Stimulated activated naive CD8-positive, alpha-beta T cell treated with anti-CD3 and anti-CD28 coated beads, Interleukin-15, amount 100 ng/mL, for 72 hours (primary cell): ENCODE results near the gene TVP23A.

ENCODE experiments used
- ATAC-seq: fragments of 150-1000 bp; cut with Tn5 transposase; 2 replicates; pipeline ENCODE4 v1.10.0; 2021; ENCODE audit warnings: mild to moderate bottlenecking, moderate library complexity
- DNase-seq, 2 donors: peaks; one replicate each; pipeline ENCODE4 v3.0.0; 2021 to 2022
- H3K27ac Mint-ChIP-seq, 2 donors: one replicate each; pipeline ENCODE4 v1.8.0; 2022; ENCODE audit warnings: mild to moderate bottlenecking in 2 of 2, mixed read lengths in 2 of 2, moderate library complexity in 2 of 2
- H3K27me3 Mint-ChIP-seq: one replicate; pipeline ENCODE4 v1.8.0; 2022; ENCODE audit warnings: mixed read lengths
- H3K4me1 Mint-ChIP-seq: one replicate; pipeline ENCODE4 v1.8.0; 2022; ENCODE audit warnings: mild to moderate bottlenecking, mixed read lengths
- H3K4me3 Mint-ChIP-seq, 2 donors: one replicate each; pipeline ENCODE4 v1.8.0; 2022; ENCODE audit warnings: mild to moderate bottlenecking in 2 of 2, mixed read lengths in 2 of 2, moderate library complexity in 1 of 2
- H3K9me3 Mint-ChIP-seq, 2 donors: one replicate each; pipeline ENCODE4 v1.8.0; 2022; ENCODE audit warnings: mixed read lengths in 2 of 2

The TVP23A gene

DNA sequence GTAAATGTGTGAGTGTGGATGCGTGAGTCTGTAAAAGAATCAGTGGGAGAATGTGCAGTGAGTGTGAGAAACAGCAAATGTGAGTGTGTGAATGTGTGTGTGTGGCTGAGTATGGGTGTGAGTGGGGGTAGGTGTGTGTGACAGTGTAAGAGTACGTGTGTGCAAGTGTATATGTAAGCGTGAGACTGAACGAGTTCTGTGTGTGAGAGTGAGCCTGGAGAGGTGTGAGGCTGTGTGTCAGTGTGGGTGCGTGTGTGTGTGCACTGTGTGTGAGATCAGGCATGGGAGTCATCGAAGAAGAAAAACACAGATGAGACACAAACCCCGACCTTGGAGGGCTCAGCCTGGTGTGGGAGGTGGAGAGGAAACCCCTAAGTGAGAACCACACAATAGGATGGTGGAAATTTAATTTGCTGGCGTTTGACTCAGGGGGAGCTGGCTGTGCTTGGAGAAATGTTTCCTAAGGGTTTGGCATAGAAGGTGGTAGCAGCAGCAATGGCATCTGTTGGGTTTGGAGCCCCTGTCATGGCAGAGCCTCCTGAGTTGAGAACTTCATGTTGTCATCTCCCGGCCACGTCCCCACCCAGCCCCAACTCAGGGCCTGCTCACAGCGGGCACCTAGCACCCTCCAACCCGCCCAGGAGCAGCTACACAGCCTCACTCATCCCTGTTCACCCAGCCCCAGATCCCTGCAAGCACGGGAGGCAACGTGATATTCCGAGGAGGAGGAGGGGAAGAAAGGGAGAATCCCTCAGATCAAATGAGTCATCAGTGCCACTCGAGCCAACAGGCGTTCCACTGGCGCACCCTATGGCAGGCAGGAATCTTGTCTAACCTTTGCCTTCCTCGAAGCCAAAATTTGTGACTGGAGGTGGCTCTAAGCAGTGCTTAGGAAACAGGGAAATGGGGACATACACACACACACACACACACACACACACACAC, 89.2 kb downstream of the TVP23A start:
- DNase-seq: no peak
- Mint-ChIP-seq H3K4me1 (no peaks in the 10 kb centered on the region), H3K4me3 (no peak overlapping the region), H3K27me3 (no peaks in the 10 kb centered on the region), H3K9me3 (peaks cover 3 to 7% of the 10 kb centered on the region in 2 donors), H3K27ac (no peak overlapping the region)
- ATAC-seq: no peak

DNA sequence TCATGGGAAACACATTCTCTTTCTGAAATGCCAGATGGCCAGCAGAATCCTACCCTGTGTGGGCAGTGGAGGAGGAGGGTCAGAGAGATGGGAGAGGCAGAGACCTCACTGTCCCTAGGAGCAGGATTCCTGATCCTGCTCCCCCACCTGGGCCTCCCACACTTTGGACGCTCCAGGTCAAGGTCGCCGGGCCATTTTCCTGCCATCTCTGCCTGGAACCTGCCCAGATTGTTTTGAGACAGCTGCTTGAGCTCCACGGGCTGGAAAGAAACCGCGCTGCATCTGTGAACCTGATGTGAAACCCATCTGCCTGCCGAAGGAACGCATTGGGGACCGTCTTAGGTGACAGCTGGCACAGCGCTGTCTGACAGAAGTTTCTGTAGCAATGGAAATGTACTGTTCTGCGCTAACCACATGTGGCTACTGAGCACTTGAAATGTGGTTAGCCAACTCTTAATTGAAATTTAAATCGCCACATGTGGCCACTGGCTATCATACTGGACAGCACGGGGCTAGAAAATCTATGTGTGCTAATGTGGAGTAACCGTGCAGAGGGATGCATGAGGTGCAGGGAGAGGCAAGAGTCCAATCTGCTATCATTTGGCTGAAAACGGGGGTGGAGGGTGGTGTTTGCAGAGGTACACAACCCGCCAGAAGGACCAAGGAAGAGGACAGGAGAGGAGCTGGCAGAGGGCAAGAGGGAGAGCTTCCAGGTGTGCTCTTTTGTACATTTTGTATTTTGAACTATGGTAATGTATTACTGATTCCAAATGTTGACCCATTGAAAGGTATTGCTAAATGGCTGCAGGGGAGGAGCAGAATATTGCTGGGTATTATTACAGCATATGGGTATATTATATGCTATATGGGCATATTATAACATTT, 90.3 kb downstream of the TVP23A start:
- ATAC-seq (no peak), DNase-seq (no peak)
- no peak overlapping the region for H3K27ac Mint-ChIP-seq
- H3K4me1 Mint-ChIP-seq: no peaks in the 10 kb centered on the region
- no peaks in the 10 kb centered on the region for H3K27me3 Mint-ChIP-seq
- H3K9me3 Mint-ChIP-seq: peaks cover under 1 to 3% of the 10 kb centered on the region in 2 donors
- no peak overlapping the region for H3K4me3 Mint-ChIP-seq
